ENCODE measurements around the gene MXRA5.

MXRA5 gene

DNA sequence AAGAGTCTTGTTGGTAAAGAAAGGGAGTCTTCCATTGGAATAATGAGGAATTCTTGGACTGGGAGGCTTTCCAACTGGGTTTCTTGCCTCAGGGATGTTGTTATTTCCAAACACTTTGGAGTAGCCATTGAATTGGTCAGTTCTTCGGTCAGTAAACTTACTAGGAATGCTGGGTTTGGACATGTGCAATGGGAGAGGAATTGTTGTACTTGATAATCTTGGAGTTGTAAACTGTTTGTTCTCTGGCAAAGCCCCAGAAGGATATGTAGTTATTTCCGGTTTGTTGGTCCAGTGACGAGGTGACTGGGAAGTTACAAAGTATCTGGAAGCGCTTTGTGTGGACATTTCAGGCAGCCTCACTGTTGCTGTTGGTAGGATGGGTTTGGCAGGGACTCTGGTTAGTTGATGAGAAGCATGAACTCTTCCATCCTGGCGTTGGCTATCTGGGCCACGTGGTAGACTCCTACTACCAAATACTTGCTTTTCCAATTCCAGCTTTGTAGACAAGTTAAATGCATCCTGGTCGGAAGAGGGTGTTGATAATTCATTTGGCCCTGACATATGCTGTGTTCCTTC, 25.9 kb downstream of the MXRA5 start:
- H3K27ac ChIP-seq, result no peak overlapping the region
- TF ChIP-seq, protein P1, sequence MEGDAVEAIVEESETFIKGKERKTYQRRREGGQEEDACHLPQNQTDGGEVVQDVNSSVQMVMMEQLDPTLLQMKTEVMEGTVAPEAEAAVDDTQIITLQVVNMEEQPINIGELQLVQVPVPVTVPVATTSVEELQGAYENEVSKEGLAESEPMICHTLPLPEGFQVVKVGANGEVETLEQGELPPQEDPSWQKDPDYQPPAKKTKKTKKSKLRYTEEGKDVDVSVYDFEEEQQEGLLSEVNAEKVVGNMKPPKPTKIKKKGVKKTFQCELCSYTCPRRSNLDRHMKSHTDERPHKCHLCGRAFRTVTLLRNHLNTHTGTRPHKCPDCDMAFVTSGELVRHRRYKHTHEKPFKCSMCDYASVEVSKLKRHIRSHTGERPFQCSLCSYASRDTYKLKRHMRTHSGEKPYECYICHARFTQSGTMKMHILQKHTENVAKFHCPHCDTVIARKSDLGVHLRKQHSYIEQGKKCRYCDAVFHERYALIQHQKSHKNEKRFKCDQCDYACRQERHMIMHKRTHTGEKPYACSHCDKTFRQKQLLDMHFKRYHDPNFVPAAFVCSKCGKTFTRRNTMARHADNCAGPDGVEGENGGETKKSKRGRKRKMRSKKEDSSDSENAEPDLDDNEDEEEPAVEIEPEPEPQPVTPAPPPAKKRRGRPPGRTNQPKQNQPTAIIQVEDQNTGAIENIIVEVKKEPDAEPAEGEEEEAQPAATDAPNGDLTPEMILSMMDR (IDR thresholded peaks at IDR 0.05), result no peak
- no peak for TF ChIP-seq ZFX (IDR thresholded peaks at IDR 0.05; ENCODE audit: borderline replicate concordance)

DNA sequence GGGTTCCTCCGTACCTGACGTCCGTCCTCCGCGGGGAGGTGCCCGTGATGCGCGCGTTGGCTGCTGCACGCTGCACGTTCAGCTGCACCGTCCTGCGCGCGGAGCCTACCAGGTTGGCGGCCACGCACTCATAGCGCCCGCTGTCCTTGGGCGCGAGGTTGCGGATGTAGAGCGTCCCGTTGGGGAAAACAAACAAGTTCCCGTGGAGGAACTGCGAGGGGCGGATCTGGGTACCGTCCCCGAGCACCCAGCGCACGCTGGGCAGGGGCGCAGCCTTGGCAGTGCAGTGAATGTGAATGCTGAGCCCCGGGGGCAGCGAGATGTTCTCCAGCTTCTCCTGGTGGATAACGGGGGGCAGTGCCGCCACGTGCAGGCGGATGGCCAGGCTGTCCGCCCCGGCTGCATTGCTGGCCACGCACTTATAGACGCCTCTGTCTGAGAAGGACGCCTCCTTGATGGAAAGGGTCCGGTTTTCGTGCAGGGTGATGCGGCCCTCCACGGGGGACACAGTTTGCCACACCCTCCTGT, 29.2 kb downstream of the MXRA5 start:
- no peak for TF ChIP-seq ZFX (IDR thresholded peaks at IDR 0.05; ENCODE audit: borderline replicate concordance)
- TF ChIP-seq, protein P1 (IDR thresholded peaks at IDR 0.05), result no peak
- no peak overlapping the region for H3K27ac ChIP-seq

DNA sequence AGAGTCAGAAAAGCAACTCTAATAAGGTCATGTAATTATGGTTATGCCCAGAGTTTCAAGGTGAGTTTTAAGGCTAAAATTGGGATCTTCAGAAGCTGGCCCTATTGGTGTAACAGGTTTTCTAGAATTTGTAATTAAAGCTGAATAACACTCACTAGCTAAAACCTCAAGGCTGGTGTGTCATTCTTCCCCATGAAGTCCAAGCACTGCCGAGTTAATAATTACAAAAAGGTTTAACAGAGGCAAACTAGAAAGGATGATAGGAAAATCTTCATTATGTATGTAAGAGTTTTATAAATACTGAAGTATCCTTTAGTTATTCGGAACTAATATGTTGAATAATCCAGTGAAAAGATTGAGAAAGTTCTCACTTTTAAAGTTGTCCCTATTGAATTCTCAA, 34.3 kb downstream of the MXRA5 start:
- TF ChIP-seq, protein P1 (IDR thresholded peaks at IDR 0.05), result no peak
- TF ChIP-seq ZFX (IDR thresholded peaks at IDR 0.05; ENCODE audit: borderline replicate concordance), result no peak
- H3K27ac ChIP-seq, result no peak overlapping the region

DNA sequence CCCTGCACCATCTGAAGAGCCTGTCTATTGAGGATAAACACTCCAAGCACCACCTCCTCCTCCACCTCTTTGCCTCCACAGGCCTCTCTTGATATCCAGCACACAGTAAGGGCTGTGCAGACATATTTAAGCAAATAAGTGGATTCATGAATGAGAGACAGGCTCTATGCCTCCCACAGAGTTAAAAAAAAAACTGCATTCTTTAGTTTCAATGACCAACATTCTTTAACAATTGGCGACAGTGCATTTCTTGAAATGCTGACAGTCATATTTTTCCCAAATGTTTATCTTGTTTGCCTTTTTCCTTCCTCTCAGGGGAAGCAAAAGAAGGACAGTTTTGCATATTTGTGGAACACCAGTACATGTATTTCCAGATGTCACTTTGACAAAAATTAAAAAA, 38.6 kb downstream of the MXRA5 start:
- TF ChIP-seq, protein P1 (IDR thresholded peaks at IDR 0.05), result no peak
- TF ChIP-seq ZFX (IDR thresholded peaks at IDR 0.05; ENCODE audit: borderline replicate concordance), result no peak
- no peak overlapping the region for H3K27ac ChIP-seq

DNA sequence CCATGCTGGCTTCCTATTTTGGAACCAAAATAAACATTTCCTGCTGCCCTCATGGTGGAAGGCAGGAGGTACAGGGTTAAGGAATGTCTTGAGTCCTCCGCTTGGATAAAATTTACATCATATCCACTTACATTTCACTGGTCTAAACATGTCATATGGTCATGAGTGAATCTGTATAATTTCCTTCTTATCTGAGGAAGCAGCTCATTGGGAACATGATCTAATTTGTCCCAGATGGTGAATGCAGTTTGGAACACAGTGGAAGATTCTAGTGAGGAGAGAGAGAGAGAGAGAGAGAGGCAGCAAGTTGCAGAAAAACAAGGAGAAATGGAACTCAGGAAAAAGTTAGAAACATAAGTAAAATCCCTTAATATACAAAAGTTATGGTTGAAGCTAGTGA, 46.8 kb downstream of the MXRA5 start:
- no peak overlapping the region for H3K27ac ChIP-seq
- TF ChIP-seq, protein P1 (IDR thresholded peaks at IDR 0.05), result no peak
- no peak for TF ChIP-seq ZFX (IDR thresholded peaks at IDR 0.05; ENCODE audit: borderline replicate concordance)

DNA sequence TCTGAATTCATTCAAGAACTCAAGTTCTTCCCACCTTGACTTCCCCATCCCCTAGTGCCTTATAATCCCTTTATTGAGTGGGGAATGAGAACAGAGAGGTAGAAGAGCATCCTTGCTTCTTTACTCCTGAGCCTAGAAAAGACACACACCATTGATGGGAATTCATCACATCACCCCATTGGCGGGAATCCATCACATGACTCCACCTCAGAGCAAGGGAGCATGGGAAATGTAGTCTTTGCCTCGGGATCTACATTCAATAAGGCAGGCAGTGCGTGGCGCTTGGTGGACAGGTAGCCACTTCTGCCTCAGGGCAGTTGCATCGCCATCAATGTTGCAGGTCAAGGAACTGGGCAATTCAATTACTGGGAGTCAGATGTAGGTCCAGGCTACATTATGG, 50.7 kb downstream of the MXRA5 start:
- H3K27ac ChIP-seq, result no peak overlapping the region
- TF ChIP-seq, protein P1 (IDR thresholded peaks at IDR 0.05), result no peak
- no peak for TF ChIP-seq ZFX (IDR thresholded peaks at IDR 0.05; ENCODE audit: borderline replicate concordance)

DNA sequence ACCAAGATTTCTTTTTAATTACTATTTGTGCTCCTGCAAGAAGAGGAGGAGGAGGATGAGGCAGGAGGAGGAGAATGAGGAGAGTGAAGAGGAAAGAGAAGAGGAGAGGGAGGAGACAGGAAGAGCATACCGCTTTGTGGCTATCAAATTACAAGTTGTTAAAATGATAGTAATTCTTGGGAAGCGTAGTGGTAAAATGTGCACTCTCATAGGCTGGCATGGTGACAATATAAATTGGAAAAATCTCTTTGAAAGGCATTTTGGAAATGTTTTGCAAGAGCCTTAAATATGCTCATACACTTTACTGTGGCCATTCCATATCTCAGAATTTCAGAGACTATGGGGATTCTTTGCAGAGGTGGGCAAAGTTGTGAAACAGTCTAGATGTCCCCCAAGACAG, 53.2 kb downstream of the MXRA5 start:
- no peak overlapping the region for H3K27ac ChIP-seq
- TF ChIP-seq ZFX (IDR thresholded peaks at IDR 0.05; ENCODE audit: borderline replicate concordance), result no peak

DNA sequence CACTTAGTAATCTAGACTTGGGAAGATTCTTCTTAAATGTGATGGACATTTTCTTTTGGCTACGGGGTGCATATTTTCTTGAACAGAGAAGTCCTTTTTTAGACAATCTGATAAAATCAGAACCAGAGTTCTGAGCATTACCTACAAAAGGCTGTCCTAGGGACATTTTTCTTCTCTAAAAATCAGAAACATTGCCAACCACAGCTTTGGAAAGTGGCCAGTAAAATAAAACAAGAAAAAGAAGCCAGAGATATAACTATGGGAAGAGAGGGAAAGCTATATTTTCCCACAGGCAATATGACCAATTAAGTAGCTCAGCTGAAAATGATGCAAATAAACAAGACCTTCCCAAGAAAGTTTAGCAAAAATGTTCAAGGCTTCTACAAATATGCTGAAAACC, 55.9 kb downstream of the MXRA5 start:
- H3K27ac ChIP-seq, result no peak overlapping the region
- TF ChIP-seq, protein P1 (IDR thresholded peaks at IDR 0.05), result no peak
- TF ChIP-seq ZFX (IDR thresholded peaks at IDR 0.05; ENCODE audit: borderline replicate concordance), result no peak
